NCI-H1694 (cell line): Measurements from ENCODE around the gene RHOG.

ENCODE experiments used
- DNase-seq: peaks from one replicate; lab custom pipeline; 2025; lab: John Stamatoyannopoulos, UW

Gene RHOG

GRCh38 chr11:3859373-3859881 lies 18.7 kb upstream of the RHOG start:
- no peak for DNase-seq

GRCh38 chr11:3857628-3858027 lies 16.9 kb upstream of the RHOG start:
- no peak for DNase-seq

GRCh38 chr11:3856856-3857553 lies 16.2 kb upstream of the RHOG start:
- DNase-seq: no peak

DNA sequence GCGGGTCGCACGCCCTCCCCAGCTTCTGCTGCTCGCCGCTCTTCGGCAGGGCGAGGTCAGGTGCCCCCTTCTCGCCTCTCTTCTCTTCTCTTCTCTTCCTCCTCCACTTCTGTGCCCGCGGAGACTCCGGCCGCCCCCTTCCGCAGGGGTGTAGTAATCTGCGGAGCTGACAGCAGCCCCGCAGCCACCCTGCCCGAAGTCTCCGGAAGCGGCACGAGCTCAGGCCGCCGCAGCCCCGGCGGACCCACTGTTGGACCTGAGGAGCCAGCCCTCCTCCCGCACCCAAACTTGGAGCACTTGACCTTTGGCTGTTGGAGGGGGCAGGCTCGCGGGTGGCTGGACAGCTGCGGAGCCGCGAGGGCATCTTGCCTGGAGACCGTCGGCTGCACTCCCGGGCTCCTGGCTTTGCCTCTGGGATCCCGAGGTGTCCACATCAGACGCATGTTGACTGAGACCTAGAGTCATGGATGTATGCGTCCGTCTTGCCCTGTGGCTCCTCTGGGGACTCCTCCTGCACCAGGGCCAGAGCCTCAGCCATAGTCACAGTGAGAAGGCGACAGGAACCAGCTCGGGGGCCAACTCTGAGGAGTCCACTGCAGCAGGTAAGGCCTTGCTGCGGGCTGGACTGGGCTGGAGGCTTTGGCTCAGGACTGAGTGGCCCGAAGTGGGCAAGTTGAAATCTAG lies 15.2 kb upstream of the RHOG start:
- no peak for DNase-seq

- peak; percentile 78 for DNase-seq
These were observed 14.4 kb upstream of the RHOG start, which contains the start of gene STIM1 for GRCh38 chr11:3854977-3855807. Gene STIM1, plus strand, starts transcription at chr11:3855664. Its CDS starts 607 bp downstream, at chr11:3856271.

GRCh38 chr11:3854660-3854976 lies 13.9 kb upstream of the RHOG start:
- DNase-seq: no peak

GRCh38 chr11:3853899-3854659 lies 13.3 kb upstream of the RHOG start:
- no peak for DNase-seq

- no peak for DNase-seq
These were observed 12.7 kb upstream of the RHOG start for GRCh38 chr11:3853545-3853842.

GRCh38 chr11:3849297-3849874 lies 8.6 kb upstream of the RHOG start:
- DNase-seq: peak; percentile 58

- DNase-seq: no peak
These were observed 4.9 kb upstream of the RHOG start for GRCh38 chr11:3845670-3846069.

DNA sequence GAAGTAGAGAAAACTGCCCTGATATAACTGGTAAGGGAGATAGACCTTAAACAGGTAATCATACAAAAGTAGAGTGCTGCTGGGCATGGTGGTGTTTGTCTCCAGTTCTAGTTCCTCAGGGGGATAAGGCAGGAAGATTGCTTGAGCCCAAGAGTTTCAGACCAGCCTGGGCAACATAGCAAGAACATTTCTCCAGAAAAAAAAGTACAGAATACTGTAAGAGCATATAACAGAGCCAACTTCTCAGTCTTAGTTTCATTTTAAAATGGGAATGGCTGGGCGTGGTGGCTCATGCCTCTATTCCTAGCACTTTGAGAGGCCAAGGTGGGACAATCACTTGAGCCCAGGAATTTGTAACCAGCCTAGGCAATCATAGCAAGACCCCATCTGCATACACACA lies 4.5 kb upstream of the RHOG start:
- DNase-seq: no peak

DNA sequence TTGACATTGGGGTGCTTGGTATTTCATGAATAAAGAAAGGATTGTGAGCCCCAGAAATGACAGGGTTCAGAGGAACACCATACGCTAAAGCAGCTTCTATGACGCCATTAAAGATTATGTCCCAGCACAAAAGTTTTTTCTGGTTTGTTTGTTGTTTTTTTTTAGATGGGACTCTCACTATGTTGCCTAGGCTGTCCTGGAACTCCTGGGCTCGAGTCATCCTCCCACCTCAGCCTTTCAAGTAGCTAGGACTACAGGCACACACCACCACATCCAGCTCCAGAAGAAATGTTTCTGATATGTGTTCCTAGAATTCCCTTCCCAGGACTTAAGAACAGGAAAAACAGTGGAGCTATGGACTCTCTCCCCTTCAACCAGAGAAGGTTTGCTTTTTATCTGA lies 2.6 kb upstream of the RHOG start:
- no peak for DNase-seq

GRCh38 chr11:3841426-3842350 lies 929 bp upstream of the RHOG start:
- DNase-seq: peak; percentile 42

- no peak for DNase-seq
These were observed 522 bp downstream of the RHOG start for GRCh38 chr11:3840004-3840869.

- DNase-seq: no peak
These were observed 2.3 kb downstream of the RHOG start for GRCh38 chr11:3838504-3838903.

DNA sequence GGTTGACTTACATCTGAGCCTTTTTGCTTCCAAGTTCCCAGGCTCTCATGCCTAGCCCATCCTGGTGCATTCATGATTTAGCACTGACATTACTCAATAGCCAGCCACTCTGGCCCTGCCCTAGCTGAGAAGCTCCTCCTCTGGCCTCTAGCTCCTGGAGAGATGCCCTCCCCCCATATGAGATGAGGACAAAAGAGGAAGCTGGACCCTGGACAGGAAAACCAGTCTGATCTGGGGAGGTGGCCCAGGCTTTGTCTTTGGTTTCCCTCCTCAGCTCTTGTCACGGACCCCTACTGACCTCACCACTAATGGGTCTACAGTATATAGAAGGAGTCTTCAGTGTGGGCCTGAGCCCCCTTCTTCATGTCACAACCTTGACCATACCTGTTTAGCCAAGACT lies 3.0 kb downstream of the RHOG start:
- no peak for DNase-seq

- DNase-seq: no peak
These were observed 3.9 kb downstream of the RHOG start for GRCh38 chr11:3836903-3837302.

DNA sequence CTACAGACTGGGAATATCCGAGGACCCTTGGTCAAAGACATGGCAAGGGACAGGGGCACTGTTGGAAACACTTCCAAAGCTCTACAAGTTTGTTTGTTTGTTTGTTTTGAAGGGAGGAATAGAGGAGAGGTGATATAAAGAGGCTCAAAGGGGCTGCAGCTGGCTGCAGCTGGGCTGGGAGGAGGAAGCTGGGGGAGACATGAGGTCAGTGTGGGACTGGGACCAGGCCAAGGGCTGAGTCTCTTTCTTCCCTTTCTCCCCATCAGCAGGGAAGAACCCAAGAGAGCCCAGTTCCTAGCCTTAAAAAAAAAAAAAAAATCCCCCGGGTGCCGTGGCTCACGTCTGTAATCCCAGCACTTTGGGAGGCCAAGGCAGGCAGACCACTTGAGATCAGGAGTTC lies 5.0 kb downstream of the RHOG start:
- DNase-seq: no peak

- no peak for DNase-seq
These were observed 5.9 kb downstream of the RHOG start for GRCh38 chr11:3834664-3835461.
